Endodermal cell (in vitro differentiated cells): ENCODE measurements around the gene REEP1. TPM values are rescaled to one million over a fixed set of nuclear protein-coding genes. Genes with fewer than 3 reads are reported as not detected.

Experiments used
- DNase-seq: peaks from one replicate; pipeline ENCODE4 v3.0.0-alpha.2; 2017
- H3K27ac ChIP-seq: 2 replicates; pipeline ENCODE4 v1.5.1; 2013; ENCODE audit warnings: mild to moderate bottlenecking, low read depth, low read length, moderate library complexity
- H3K27me3 ChIP-seq: 2 replicates; pipeline ENCODE4 v1.6.1; 2013; ENCODE audit warnings: mild to moderate bottlenecking, low read length, moderate library complexity; ENCODE audit not compliant: insufficient read depth, control insufficient read depth, poor library complexity, severe bottlenecking
- H3K36me3 ChIP-seq: 2 replicates; pipeline ENCODE4 v1.7.0; 2013; ENCODE audit warnings: mild to moderate bottlenecking, low read length, moderate library complexity; ENCODE audit not compliant: control insufficient read depth, insufficient read depth
- H3K4me1 ChIP-seq: one replicate; pipeline ENCODE4 v1.7.0; 2013; ENCODE audit warnings: low read length; ENCODE audit not compliant: control insufficient read depth, insufficient read depth
- H3K4me3 ChIP-seq: 2 replicates; pipeline ENCODE4 v1.5.1; 2013; ENCODE audit warnings: mild to moderate bottlenecking, low read length, moderate library complexity
- H3K9ac ChIP-seq: 2 replicates; pipeline ENCODE4 v1.6.1; 2013; ENCODE audit warnings: mild to moderate bottlenecking, low read length, moderate library complexity; ENCODE audit not compliant: poor library complexity, severe bottlenecking; ENCODE audit errors: extremely low read depth
- H3K9me3 ChIP-seq: 2 replicates; pipeline ENCODE4 v1.6.1; 2013; ENCODE audit warnings: mild to moderate bottlenecking, low read length, moderate library complexity; ENCODE audit not compliant: control insufficient read depth
- H3K27ac Mint-ChIP-seq: 2 replicates; pipeline ENCODE4 v1.8.0; 2020; ENCODE audit warnings: mixed read lengths
- H3K27me3 Mint-ChIP-seq: 2 replicates; pipeline ENCODE4 v1.8.0; 2021; ENCODE audit warnings: mild to moderate bottlenecking, mixed read lengths; ENCODE audit not compliant: insufficient read depth
- H3K36me3 Mint-ChIP-seq: 2 replicates; pipeline ENCODE4 v1.8.0; 2020; ENCODE audit warnings: low read depth, mixed read lengths
- H3K4me1 Mint-ChIP-seq: 2 replicates; pipeline ENCODE4 v1.8.0; 2020; ENCODE audit warnings: mixed read lengths
- H3K4me3 Mint-ChIP-seq: 2 replicates; pipeline ENCODE4 v1.8.0; 2020; ENCODE audit warnings: mild to moderate bottlenecking, moderate library complexity, mixed read lengths
- H3K9me3 Mint-ChIP-seq: 2 replicates; pipeline ENCODE4 v1.8.0; 2020; ENCODE audit warnings: mild to moderate bottlenecking, mixed read lengths
- CTCF ChIP-seq: fragments of 200-600 bp; sonication (generic); conservative IDR thresholded peaks from 2 replicates; pipeline ENCODE4 v1.5.0; 2021; ENCODE audit warnings: antibody characterized with exemption, mild to moderate bottlenecking
- WGBS, 2 experiments: methylation state at CpG; one replicate each; pipeline versions ENCODE4 v1.1.5 to v1.1.7; 2013; ENCODE audit warnings: missing lambda C conversion rate in 2 of 2, mixed read lengths in 1 of 2; ENCODE audit not compliant: insufficient coverage in 1 of 2, insufficient read length in 1 of 2; 5-methylcytosine and 5-hydroxymethylcytosine counted together
- total RNA-seq, 2 donors: library from RNA; stranded (reverse); fragmentation: NEBNext Ultra II Directional in 1 of 2; extraction: Animal tissue kit (Norgen Biotek cat#: 25700) in 1 of 2; gene quantifications; 2 replicates in 1 of 2; 3 replicates in 1 of 2; pipeline ENCODE4 v1.2.1, GENCODE V29; 2021

Gene REEP1
- total RNA-seq, 2 donors from 2014 or later: 2.9 to 3.8 TPM

- Mint-ChIP-seq H3K36me3 (no peaks in the 10 kb centered on the region), H3K4me3 (no peak overlapping the region), H3K9me3 (peaks cover 14% of the 10 kb centered on the region), H3K27me3 (peaks cover 4% of the 10 kb centered on the region), H3K27ac (no peak overlapping the region), H3K4me1 (peaks cover 14% of the 10 kb centered on the region)
- Histone ChIP-seq H3K9me3 (peaks cover 18% of the 10 kb centered on the region), H3K27me3 (no peaks in the 10 kb centered on the region), H3K4me1 (peaks cover 7% of the 10 kb centered on the region), H3K27ac (no peak overlapping the region), H3K9ac (no peak overlapping the region), H3K4me3 (no peak overlapping the region), H3K36me3 (no peaks in the 10 kb centered on the region)
- DNase-seq: no peak
- WGBS, 2 experiments: 93 to 96% methylated on average over 5 to 6 of the region's 6 CpGs
- no peak for TF ChIP-seq CTCF
These were observed 29.4 kb upstream of the REEP1 start for GRCh38 chr2:86366651-86367498.

GRCh38 chr2:86364894-86365293 lies 27.5 kb upstream of the REEP1 start:
- Mint-ChIP-seq H3K4me1 (peaks cover 25% of the 10 kb centered on the region), H3K27me3 (peaks cover 4% of the 10 kb centered on the region), H3K36me3 (no peaks in the 10 kb centered on the region), H3K4me3 (no peak overlapping the region), H3K27ac (no peak overlapping the region), H3K9me3 (peaks cover 3% of the 10 kb centered on the region)
- DNase-seq: no peak
- H3K27ac ChIP-seq: no peak overlapping the region
- no peak overlapping the region for H3K4me3 ChIP-seq
- TF ChIP-seq CTCF: no peak
- peaks cover 7% of the 10 kb centered on the region for H3K9me3 ChIP-seq
- H3K36me3 ChIP-seq: no peaks in the 10 kb centered on the region
- WGBS, 2 experiments: 96 to 100% methylated on average over 1 to 2 of the region's 2 CpGs
- H3K4me1 ChIP-seq: peaks cover 12% of the 10 kb centered on the region
- H3K27me3 ChIP-seq: no peaks in the 10 kb centered on the region
- H3K9ac ChIP-seq: no peak overlapping the region

- H3K27ac Mint-ChIP-seq: peak overlapping the region; percentile 68
- peak; percentile 67 for DNase-seq
- no peak for TF ChIP-seq CTCF
These were observed 23.4 kb upstream of the REEP1 start for GRCh38 chr2:86360776-86361175.

More at GRCh38 chr2:86360776-86361175, 23.4 kb upstream of the REEP1 start:
- Mint-ChIP-seq H3K4me3 (no peak overlapping the region), H3K36me3 (no peaks in the 10 kb centered on the region), H3K4me1 (peaks cover 14% of the 10 kb centered on the region), H3K9me3 (no peaks in the 10 kb centered on the region), H3K27me3 (peaks cover 13% of the 10 kb centered on the region)
- 40 to 46% methylated on average over 7 of the region's 7 CpGs for WGBS, 2 experiments
- H3K27ac ChIP-seq: no peak overlapping the region
- peaks cover 10% of the 10 kb centered on the region for H3K4me1 ChIP-seq
- H3K36me3 ChIP-seq: no peaks in the 10 kb centered on the region
- no peak overlapping the region for H3K4me3 ChIP-seq
- H3K9ac ChIP-seq: no peak overlapping the region
- H3K27me3 ChIP-seq: no peaks in the 10 kb centered on the region
- no peaks in the 10 kb centered on the region for H3K9me3 ChIP-seq
